HG03439 (cell line): ENCODE results near the gene RALGPS2.

Experiments used
- ATAC-seq: cut with Tn5 transposase; IDR thresholded peaks from one replicate; pipeline ENCODE4 v1.9.1; 2021; ENCODE audit warnings: mild to moderate bottlenecking, moderate library complexity; ENCODE audit not compliant: unreplicated experiment

Gene RALGPS2

GRCh38 chr1:178916448-178917174 lies 191.6 kb downstream of the RALGPS2 start:
- no peak for ATAC-seq

GRCh38 chr1:178918308-178918707 lies 193.3 kb downstream of the RALGPS2 start:
- ATAC-seq = no peak

- no peak for ATAC-seq
These were observed 193.9 kb downstream of the RALGPS2 start for GRCh38 chr1:178918955-178919354.

- no peak for ATAC-seq
These were observed 194.5 kb downstream of the RALGPS2 start for GRCh38 chr1:178919581-178919980.

DNA sequence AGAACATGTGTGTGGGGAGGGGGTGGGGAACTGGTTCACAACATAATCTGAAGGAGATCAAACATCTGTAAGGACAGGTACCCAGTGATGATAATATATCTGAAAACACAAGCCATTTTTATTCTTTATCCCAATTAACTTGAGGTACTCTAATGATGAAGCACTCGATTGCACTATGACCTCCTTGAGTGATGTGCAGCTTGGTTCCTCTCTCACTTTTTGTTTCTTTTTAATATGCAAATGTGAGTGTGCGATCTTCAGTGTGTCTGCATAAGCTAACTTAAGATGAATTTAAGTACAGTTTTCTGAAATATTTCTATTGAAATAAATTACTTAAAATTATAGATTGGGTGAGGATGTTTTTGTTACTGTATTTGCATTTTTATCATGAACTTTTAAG lies 196.5 kb downstream of the RALGPS2 start:
- ATAC-seq = no peak

DNA sequence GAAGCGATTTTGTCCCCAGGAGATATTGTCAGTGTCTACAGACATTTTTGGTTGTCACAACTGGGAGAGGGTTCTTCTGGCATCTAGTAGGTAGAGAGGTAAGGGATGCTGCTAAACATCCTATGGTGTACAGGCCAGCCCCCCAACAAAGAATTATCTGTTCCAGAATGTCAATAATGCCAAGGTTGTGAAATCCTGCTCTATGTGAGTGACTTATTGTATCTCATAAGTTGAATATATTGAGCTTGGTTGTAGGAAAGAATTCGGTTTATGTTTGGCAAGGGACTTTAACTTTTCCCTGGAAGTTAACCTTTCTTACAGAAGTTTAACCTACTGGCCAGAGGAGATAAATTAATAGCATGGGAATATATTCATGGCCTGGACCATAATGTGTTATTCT lies 198.5 kb downstream of the RALGPS2 start:
- ATAC-seq = no peak

- no peak for ATAC-seq
These were observed 201.0 kb downstream of the RALGPS2 start for GRCh38 chr1:178926046-178926445.

GRCh38 chr1:178927003-178927402 lies 202.0 kb downstream of the RALGPS2 start:
- no peak for ATAC-seq

DNA sequence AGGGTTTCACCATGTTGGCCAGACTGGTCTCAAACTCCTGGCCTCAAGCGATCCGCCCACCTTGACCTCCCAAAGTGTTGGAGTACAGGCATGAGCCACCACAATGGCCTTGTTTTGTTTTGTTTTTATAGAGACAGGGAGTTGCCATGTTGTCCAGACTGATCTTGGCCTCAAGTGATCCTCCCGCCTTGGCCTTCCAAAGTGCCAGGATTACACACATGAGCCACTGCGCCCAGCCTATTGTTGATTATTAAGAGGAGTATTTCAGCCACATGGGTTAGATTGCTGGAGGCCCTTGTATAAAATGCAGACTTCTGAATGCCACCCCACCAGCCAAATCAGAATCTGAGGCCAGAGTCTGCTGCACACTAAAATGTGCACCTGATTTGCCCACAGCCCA lies 203.0 kb downstream of the RALGPS2 start:
- no peak for ATAC-seq

- no peak for ATAC-seq
These were observed 203.9 kb downstream of the RALGPS2 start for GRCh38 chr1:178928976-178929375.

- no peak for ATAC-seq
These were observed 207.0 kb downstream of the RALGPS2 start for GRCh38 chr1:178931858-178932551.

DNA sequence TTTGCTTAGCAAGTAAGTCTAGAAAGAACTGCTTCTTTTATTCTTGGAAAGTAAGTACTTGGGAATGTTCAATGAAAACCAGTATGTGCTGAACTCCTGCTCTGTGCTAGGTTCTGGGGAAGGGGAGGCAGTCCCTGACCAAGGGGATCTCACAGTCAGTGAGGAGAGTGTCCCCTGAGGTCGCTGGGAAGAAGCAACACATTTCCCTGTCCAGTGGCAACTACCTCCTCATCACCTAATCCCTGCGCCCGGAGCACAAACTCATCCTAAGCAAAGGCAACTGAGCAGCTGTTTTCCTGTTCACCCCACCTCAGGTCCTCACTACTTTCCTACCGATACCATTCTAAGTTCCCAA lies 207.5 kb downstream of the RALGPS2 start:
- ATAC-seq = no peak

DNA sequence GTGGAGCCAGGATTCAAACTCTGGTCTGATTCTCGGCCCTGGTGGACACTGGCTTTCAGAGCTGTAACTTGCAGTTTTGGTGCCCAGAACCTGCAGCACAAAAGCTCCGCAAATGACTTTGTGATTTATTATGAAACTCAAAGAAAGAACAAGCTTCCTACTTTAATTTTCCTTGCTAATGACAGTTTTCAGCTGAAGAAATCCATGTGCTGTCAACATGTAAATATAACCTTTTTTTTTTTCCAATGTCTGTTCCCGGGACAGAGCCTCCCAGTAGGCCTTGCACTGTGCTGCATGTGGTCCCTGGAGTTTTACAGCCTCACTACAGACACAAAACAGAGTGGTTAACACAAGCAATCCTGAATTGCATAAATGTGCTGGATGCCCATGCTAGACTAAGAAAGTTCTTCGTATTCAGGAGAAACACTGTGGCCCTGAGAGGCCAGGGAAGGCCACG lies 208.1 kb downstream of the RALGPS2 start:
- ATAC-seq = no peak

DNA sequence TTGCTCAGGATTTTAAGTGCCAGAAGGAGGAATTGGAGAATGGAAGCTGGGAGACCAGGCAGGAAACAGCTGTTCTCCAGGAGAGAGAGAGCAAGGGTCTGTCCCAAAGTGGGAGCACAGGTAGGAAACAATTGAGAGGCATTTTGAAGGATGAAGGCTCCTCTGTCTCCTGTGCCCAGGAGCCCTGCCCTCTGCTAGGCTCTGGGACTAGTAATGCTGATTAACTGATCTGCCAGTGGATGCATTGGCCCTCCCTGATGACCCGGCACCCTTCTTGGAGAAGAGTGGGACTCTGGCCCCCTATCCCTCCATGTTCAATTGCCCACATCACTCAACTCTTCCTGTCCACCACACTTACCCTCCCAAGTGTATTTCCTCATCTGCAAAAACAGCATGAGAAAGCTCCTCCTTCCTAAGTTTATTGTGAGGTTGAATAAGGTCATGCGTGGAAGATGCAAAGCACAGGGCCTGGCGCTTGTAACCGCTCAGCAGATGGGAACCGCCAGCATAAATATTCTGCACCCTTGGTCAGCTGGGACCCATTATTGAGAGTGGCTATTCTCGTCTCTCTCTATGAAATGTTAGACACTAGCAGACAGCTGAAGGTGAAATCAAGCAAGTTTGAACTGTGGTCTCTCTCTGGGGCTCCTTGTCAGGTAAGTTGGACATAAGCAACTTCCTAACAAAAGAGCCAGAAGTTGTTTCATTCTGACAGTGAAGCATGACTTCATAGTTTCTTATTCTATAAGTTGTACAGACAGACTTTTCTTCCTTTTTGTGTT lies 208.9 kb downstream of the RALGPS2 start:
- ATAC-seq = no peak

DNA sequence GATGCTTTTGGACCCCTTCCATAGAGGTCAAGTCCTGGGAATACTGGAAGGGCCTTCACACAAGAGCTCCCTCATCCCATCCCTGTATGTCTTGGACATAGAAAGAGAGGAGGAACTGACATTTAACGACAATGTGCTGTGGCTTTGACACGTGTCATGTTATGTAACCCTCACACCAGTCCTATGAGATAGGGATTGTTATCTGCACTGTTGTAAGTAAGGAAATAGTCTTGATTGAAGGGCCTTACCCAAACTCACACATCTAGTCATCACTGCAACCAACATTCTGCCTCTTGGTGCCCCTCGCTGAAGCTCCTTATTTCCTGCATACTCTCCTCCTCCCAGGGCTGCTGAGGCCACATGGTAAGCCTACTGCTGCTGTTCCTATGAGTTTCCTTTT lies 209.5 kb downstream of the RALGPS2 start:
- no peak for ATAC-seq

GRCh38 chr1:178935610-178936009 lies 210.6 kb downstream of the RALGPS2 start:
- ATAC-seq = no peak

GRCh38 chr1:178937695-178938094 lies 212.7 kb downstream of the RALGPS2 start:
- no peak for ATAC-seq

DNA sequence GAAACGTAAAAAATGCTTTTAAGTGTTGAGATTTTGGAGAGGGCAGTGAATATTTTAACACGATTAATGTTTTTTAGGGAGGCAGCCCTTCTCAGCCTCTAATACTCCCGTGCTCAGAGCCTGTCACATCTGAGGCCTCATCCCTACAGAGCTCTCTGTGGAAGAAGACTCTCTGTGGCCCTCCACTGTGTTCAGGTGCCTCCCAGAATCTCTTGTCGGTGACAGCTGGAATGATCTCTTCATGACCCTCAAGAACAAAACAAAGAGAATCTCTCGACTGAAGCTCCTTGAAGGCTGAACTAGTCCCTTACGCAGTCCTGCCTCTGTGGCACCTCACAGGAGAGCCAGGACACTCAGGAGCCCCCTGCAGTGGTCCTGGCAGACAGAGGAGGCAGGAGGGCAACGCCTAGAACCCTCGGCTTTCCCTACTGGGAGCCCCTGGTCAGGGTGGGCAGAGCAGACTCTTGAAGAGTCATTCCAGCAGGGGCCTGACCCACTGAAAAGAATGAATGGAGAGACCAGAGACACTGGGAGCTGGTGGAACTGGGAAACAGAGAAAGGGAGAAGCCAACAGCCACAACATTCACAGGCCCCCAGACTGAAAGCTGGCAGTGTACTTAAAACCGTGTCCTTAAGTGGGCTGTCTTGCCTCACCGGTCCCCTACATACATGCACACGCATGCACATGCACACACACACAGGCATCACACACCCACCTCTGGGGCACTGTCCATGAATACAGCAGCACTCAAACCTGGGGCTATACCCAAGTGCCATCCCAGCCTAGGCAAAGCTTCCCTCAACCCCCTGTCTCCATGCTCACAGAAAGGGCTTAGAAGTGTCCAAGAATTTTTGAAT lies 213.3 kb downstream of the RALGPS2 start:
- ATAC-seq = no peak

DNA sequence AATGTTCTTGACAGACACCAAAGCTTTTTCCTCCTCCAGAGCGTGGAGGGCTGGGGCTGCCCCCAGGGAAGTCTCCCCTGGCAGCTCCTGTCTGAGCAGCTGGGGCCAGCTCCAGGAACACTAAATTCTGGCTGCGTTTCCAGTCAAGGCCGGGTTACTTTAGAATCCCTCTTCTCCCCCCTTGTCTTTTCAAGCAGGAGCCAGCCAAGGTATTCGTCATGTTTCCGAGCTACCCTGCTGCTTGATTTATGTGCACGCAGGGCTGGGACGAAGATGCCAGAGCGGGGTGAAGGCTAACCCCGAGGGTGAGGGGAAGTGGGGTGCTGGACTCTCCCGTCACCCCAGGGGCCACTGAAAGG lies 213.9 kb downstream of the RALGPS2 start:
- ATAC-seq = no peak

GRCh38 chr1:178939338-178940067 lies 214.5 kb downstream of the RALGPS2 start:
- no peak for ATAC-seq
